RWPE1 (cell line): ENCODE results near the gene CEP162.
"Not testable (repeated sequence)": the region's sequence is repeated elsewhere in the genome, so short reads cannot be mapped to it uniquely, and the experiment has no call there.

ENCODE experiments used
- CTCF ChIA-PET: fragments of 350-600 bp; sonication (Branson Sonifier 250); formaldehyde crosslinking; extraction: SDS; loops from one replicate; lab custom pipeline; 2021; lab: Yijun Ruan, JAX
- POLR2A ChIA-PET: fragments of 400-600 bp; formaldehyde crosslinking; extraction: SDS; loops from one replicate; lab custom pipeline; 2020; ENCODE audit warnings: antibody characterized with exemption; ENCODE audit not compliant: low non-redundant PET; lab: Yijun Ruan, JAX
- DNase-seq: peaks from one replicate; pipeline ENCODE4 v3.0.0; 2012; ENCODE audit warnings: low spot score
- H3K27ac ChIP-seq: fragments of 450-650 bp; 2 replicates; pipeline ENCODE4 v1.5.1; 2017
- CTCF ChIP-seq: fragments of 450-650 bp; conservative IDR thresholded peaks from 2 replicates; pipeline ENCODE4 v1.5.1; 2017; ENCODE audit warnings: low read depth, mild to moderate bottlenecking

Gene CEP162

GRCh38 chr6:84258268-84258667 lies 30.8 kb upstream of the CEP162 start:
- H3K27ac ChIP-seq: no peak overlapping the region
- no peak for DNase-seq
- no peak for TF ChIP-seq CTCF
- CTCF ChIA-PET: no interaction called here
- POLR2A ChIA-PET: no interaction called here

GRCh38 chr6:84255641-84256040 lies 28.2 kb upstream of the CEP162 start:
- DNase-seq: no peak
- H3K27ac ChIP-seq: no peak overlapping the region
- ChIA-PET POLR2A (no interaction called here), CTCF (no interaction called here)
- TF ChIP-seq CTCF: no peak

GRCh38 chr6:84253380-84253779 lies 25.9 kb upstream of the CEP162 start:
- CTCF ChIA-PET: interaction anchor here (0.6 kb wide), 2 partner anchors 119 to 300 kb away, joined by 4 read pairs; no protein-coding TSS in a partner anchor
- no peak overlapping the region for H3K27ac ChIP-seq
- no peak for TF ChIP-seq CTCF
- DNase-seq: no peak
- POLR2A ChIA-PET: no interaction called here

- ChIA-PET CTCF (interaction anchor here (0.5 kb wide), 1 partner anchor 24 kb away, joined by 4 read pairs; no protein-coding TSS in a partner anchor), POLR2A (no interaction called here)
- DNase-seq: no peak
- TF ChIP-seq CTCF: no peak
- no peak overlapping the region for H3K27ac ChIP-seq
Measured at GRCh38 chr6:84251891-84252539, 24.6 kb upstream of the CEP162 start.

- ChIA-PET POLR2A (no interaction called here), CTCF (no interaction called here)
- no peak for TF ChIP-seq CTCF
- no peak for DNase-seq
- H3K27ac ChIP-seq: no peak overlapping the region
Measured at GRCh38 chr6:84249724-84250123, 22.3 kb upstream of the CEP162 start.

GRCh38 chr6:84244416-84245081 lies 17.1 kb upstream of the CEP162 start:
- DNase-seq, POLR2A ChIA-PET, H3K27ac ChIP-seq, CTCF ChIA-PET: not testable (repeated sequence)

GRCh38 chr6:84243240-84243639 lies 15.8 kb upstream of the CEP162 start:
- TF ChIP-seq CTCF: no peak
- ChIA-PET POLR2A (no interaction called here), CTCF (interaction anchor here (0.6 kb wide), 1 partner anchor 1240 kb away, joined by 3 read pairs; no protein-coding TSS in a partner anchor)
- DNase-seq: no peak
- no peak overlapping the region for H3K27ac ChIP-seq
